NT2/D1 (cell line): Measurements from ENCODE around the gene SPPL2C.

ENCODE experiments used
- DNase-seq: peaks from one replicate; pipeline ENCODE4 v3.0.0-alpha.2; 2011; ENCODE audit warnings: low read depth, low spot score
- H3K27me3 ChIP-seq: 2 replicates; pipeline ENCODE4 v1.6.0; 2011; ENCODE audit warnings: mild to moderate bottlenecking; ENCODE audit not compliant: insufficient read length, insufficient read depth
- H3K36me3 ChIP-seq: 2 replicates; pipeline ENCODE4 v1.6.1; 2011; ENCODE audit warnings: mild to moderate bottlenecking, low read length, mixed read lengths; ENCODE audit not compliant: insufficient read depth, insufficient read length
- H3K4me1 ChIP-seq: 2 replicates; pipeline ENCODE4 v1.5.1; 2011; ENCODE audit not compliant: insufficient read depth, insufficient read length
- H3K4me3 ChIP-seq: 2 replicates; pipeline ENCODE4 v1.5.1; 2011; ENCODE audit warnings: low read depth; ENCODE audit not compliant: insufficient read length
- H3K9ac ChIP-seq: 2 replicates; pipeline ENCODE4 v1.6.0; 2011; ENCODE audit warnings: low read depth; ENCODE audit not compliant: insufficient read length
- H3K9me3 ChIP-seq: 2 replicates; pipeline ENCODE4 v1.5.1; 2011; ENCODE audit warnings: mild to moderate bottlenecking, low read length; ENCODE audit not compliant: insufficient read depth
- SUZ12 ChIP-seq: IDR thresholded peaks from 2 replicates; pipeline ENCODE4 v1.6.1; 2011; ENCODE audit not compliant: insufficient read length, insufficient read depth; ENCODE audit errors: extremely low read depth
- YY1 ChIP-seq: IDR thresholded peaks from 2 replicates; pipeline ENCODE4 v1.6.1; 2011; ENCODE audit not compliant: insufficient read length, insufficient read depth
- ZNF274 ChIP-seq: IDR thresholded peaks from 2 replicates; pipeline ENCODE4 v1.6.1; 2011; ENCODE audit warnings: mild to moderate bottlenecking, low read depth, low read length

SPPL2C gene

GRCh38 chr17:45823598-45823997 is 21.1 kb upstream of the SPPL2C start:
- H3K4me1 ChIP-seq, result peaks cover 14% of the 10 kb centered on the region
- no peak overlapping the region for H3K9ac ChIP-seq
- H3K4me3 ChIP-seq, result no peak overlapping the region
- DNase-seq, result no peak
- no peak for TF ChIP-seq YY1
- TF ChIP-seq SUZ12, result no peak
- no peak for TF ChIP-seq ZNF274
- H3K27me3 ChIP-seq, result no peaks in the 10 kb centered on the region
- no peaks in the 10 kb centered on the region for H3K9me3 ChIP-seq
- H3K36me3 ChIP-seq, result no peaks in the 10 kb centered on the region

GRCh38 chr17:45824475-45824874 is 20.2 kb upstream of the SPPL2C start:
- H3K27me3 ChIP-seq, result no peaks in the 10 kb centered on the region

GRCh38 chr17:45824901-45825492 is 19.7 kb upstream of the SPPL2C start:
- Histone ChIP-seq H3K36me3 (no peaks in the 10 kb centered on the region), H3K9ac (no peak overlapping the region), H3K4me3 (no peak overlapping the region), H3K9me3 (no peaks in the 10 kb centered on the region), H3K4me1 (peaks cover 17% of the 10 kb centered on the region), H3K27me3 (no peaks in the 10 kb centered on the region)
- no peak for DNase-seq
- TF ChIP-seq ZNF274, result no peak
- no peak for TF ChIP-seq YY1
- TF ChIP-seq SUZ12, result no peak

More at GRCh38 chr17:45824475-45824874, 20.2 kb upstream of the SPPL2C start:
- Histone ChIP-seq H3K9me3 (no peaks in the 10 kb centered on the region), H3K4me1 (peaks cover 17% of the 10 kb centered on the region), H3K9ac (no peak overlapping the region), H3K36me3 (no peaks in the 10 kb centered on the region), H3K4me3 (no peak overlapping the region)
- TF ChIP-seq YY1 (no peak), SUZ12 (no peak), ZNF274 (no peak)
- DNase-seq, result no peak

GRCh38 chr17:45825792-45826191 is 18.9 kb upstream of the SPPL2C start:
- Histone ChIP-seq H3K36me3 (no peaks in the 10 kb centered on the region), H3K9ac (no peak overlapping the region), H3K27me3 (no peaks in the 10 kb centered on the region), H3K4me1 (peaks cover 17% of the 10 kb centered on the region), H3K4me3 (no peak overlapping the region), H3K9me3 (no peaks in the 10 kb centered on the region)
- DNase-seq, result no peak
- TF ChIP-seq ZNF274 (no peak), SUZ12 (no peak), YY1 (no peak)

GRCh38 chr17:45826919-45827588 is 17.6 kb upstream of the SPPL2C start:
- Histone ChIP-seq H3K4me3 (no peak overlapping the region), H3K9ac (no peak overlapping the region), H3K27me3 (no peaks in the 10 kb centered on the region), H3K36me3 (no peaks in the 10 kb centered on the region), H3K4me1 (peaks cover 19% of the 10 kb centered on the region), H3K9me3 (no peaks in the 10 kb centered on the region)
- TF ChIP-seq ZNF274 (no peak), SUZ12 (no peak), YY1 (no peak)
- no peak for DNase-seq

GRCh38 chr17:45828171-45828570 is 16.5 kb upstream of the SPPL2C start:
- Histone ChIP-seq H3K27me3 (no peaks in the 10 kb centered on the region), H3K36me3 (no peaks in the 10 kb centered on the region), H3K9me3 (no peaks in the 10 kb centered on the region), H3K4me3 (no peak overlapping the region), H3K4me1 (peaks cover 19% of the 10 kb centered on the region), H3K9ac (no peak overlapping the region)
- no peak for DNase-seq
- TF ChIP-seq ZNF274 (no peak), YY1 (no peak), SUZ12 (no peak)

- H3K4me3 ChIP-seq, result no peak overlapping the region
- no peaks in the 10 kb centered on the region for H3K36me3 ChIP-seq
- peaks cover 19% of the 10 kb centered on the region for H3K4me1 ChIP-seq
- H3K27me3 ChIP-seq, result no peaks in the 10 kb centered on the region
- no peak for DNase-seq
- H3K9me3 ChIP-seq, result no peaks in the 10 kb centered on the region
- no peak overlapping the region for H3K9ac ChIP-seq
- TF ChIP-seq SUZ12 (no peak), ZNF274 (no peak), YY1 (no peak)
Measured at GRCh38 chr17:45828582-45829133, 16.0 kb upstream of the SPPL2C start.
